ENCODE results near the gene RCL1.
"Not testable (repeated sequence)": the region's sequence is repeated elsewhere in the genome, so short reads cannot be mapped to it uniquely, and the experiment has no call there.

The RCL1 gene

DNA sequence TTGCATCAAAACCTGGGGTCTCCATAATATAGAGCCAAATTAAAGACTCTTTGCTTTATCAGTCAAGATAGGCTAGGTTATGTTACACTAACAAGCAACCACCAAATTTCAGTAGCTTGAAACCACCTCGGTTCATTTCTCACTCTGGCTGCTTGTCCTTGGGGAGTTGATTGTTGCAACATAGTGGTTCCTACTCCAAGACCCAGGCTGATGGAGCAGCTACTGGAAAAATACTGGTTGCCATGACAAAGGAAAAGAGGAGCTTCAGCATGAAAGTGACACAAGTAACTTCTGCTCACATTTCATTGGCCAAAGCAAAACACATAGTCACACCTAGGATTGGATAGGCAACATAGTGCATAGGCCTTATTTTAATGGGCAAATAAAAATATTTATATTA, 18.5 kb upstream of the RCL1 start:
- Histone ChIP-seq H3K9me3 (ENCODE audit: insufficient read depth, low read length) (no peaks in the 10 kb centered on the region), H3K4me2 (ENCODE audit: low read length) (no peak overlapping the region), H3K27me3 (ENCODE audit: low read depth, low read length) (no peaks in the 10 kb centered on the region), H3K27ac (ENCODE audit: low read length) (no peak overlapping the region), H4K20me1 (ENCODE audit: insufficient read depth, low read length) (no peaks in the 10 kb centered on the region), H3K4me3 (ENCODE audit: low read length) (no peak overlapping the region), H2AFZ (ENCODE audit: low read depth, low read length) (no peak overlapping the region), H3K9ac (ENCODE audit: low read length) (no peak overlapping the region), H3K4me1 (ENCODE audit: low read length) (peaks cover 4% of the 10 kb centered on the region; the same call in 1 of the 2 replicates), H3K79me2 (ENCODE audit: low read length) (no peaks in the 10 kb centered on the region), H3K36me3 (replicated peaks; ENCODE audit: low read depth, low read length) (no peaks in the 10 kb centered on the region)
- no peak for TF ChIP-seq EZH2phosphoT487 (IDR thresholded peaks at IDR 0.05; ENCODE audit: low read depth)
- TF ChIP-seq CTCF (IDR thresholded peaks at IDR 0.05; ENCODE audit: low read depth, low read length), result no peak

DNA sequence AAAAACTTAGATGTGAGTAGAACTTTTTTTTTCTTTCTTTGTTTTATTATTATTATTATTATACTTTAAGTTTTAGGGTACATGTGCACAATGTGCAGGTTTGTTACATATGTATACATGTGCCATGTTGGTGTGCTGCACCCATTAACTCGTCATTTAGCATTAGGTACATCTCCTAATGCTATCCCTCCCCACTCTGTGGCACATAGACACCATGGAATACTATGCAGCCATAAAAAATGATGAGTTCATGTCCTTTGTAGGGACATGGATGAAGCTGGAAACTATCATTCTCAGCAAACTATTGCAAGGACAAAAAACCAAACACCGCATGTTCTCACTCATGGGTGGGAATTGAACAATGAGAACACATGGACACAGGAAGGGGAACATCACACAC, 17.8 kb upstream of the RCL1 start:
- not testable (repeated sequence) for H3K36me3 ChIP-seq (replicated peaks; ENCODE audit: low read depth, low read length); H3K4me1 ChIP-seq (ENCODE audit: low read length); H4K20me1 ChIP-seq (ENCODE audit: insufficient read depth, low read length); H3K27ac ChIP-seq (ENCODE audit: low read length); H3K27me3 ChIP-seq (ENCODE audit: low read depth, low read length); H3K4me3 ChIP-seq (ENCODE audit: low read length); H2AFZ ChIP-seq (ENCODE audit: low read depth, low read length); H3K9ac ChIP-seq (ENCODE audit: low read length); H3K79me2 ChIP-seq (ENCODE audit: low read length); H3K4me2 ChIP-seq (ENCODE audit: low read length); H3K9me3 ChIP-seq (ENCODE audit: insufficient read depth, low read length)

DNA sequence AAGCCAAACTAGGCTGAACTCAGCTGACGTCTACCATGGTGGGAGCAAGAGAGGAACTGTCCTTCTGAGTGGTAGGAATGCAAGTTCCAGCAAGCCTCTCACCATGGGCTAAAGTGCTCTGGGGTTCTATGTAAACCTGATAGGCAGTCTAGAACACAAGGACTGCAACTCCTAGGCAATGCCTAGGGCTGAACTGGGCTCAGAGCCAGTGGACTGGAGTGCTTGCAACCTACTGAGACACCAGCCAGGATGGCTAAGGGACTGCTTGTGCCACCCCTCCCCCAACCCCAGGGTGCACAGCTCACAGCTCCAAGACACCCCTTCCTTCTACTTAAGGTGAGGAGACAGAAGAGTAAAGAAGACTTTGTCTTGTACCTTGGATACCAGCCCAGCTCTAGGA, 12.1 kb upstream of the RCL1 start:
- Histone ChIP-seq H3K27me3 (ENCODE audit: low read depth, low read length) (no peaks in the 10 kb centered on the region), H3K4me1 (ENCODE audit: low read length) (no peaks in the 10 kb centered on the region), H3K9me3 (ENCODE audit: insufficient read depth, low read length) (no peaks in the 10 kb centered on the region), H3K4me2 (ENCODE audit: low read length) (no peak overlapping the region), H3K36me3 (replicated peaks; ENCODE audit: low read depth, low read length) (no peaks in the 10 kb centered on the region), H2AFZ (ENCODE audit: low read depth, low read length) (no peak overlapping the region), H3K9ac (ENCODE audit: low read length) (no peak overlapping the region), H3K27ac (ENCODE audit: low read length) (no peak overlapping the region), H3K4me3 (ENCODE audit: low read length) (no peak overlapping the region), H3K79me2 (ENCODE audit: low read length) (no peaks in the 10 kb centered on the region), H4K20me1 (ENCODE audit: insufficient read depth, low read length) (no peaks in the 10 kb centered on the region)
- TF ChIP-seq CTCF (IDR thresholded peaks at IDR 0.05; ENCODE audit: low read depth, low read length) (no peak), EZH2phosphoT487 (IDR thresholded peaks at IDR 0.05; ENCODE audit: low read depth) (no peak)

DNA sequence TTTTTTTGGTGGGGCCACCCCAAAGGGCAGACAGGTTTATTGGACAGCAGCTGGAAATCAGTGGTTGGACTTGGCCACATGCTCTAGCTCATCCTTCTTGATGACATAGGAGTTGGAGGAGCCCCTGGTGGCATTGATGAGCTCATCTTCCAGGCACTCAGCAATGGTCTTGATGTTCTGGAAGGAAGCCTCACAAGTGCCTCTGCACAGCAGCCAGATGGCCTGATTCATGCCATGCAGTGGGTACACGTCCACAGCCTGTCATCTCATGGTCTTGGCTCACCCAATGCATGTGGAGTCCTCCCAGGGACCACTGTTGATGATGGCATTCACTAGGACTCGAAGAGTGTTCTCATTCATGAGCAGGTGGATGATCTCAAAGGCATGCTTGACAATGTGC, 11.3 kb upstream of the RCL1 start:
- no peaks in the 10 kb centered on the region for H3K27me3 ChIP-seq (ENCODE audit: low read depth, low read length)
- H3K79me2 ChIP-seq (ENCODE audit: low read length), result no peaks in the 10 kb centered on the region
- no peaks in the 10 kb centered on the region for H3K36me3 ChIP-seq (replicated peaks; ENCODE audit: low read depth, low read length)
- TF ChIP-seq CTCF (IDR thresholded peaks at IDR 0.05; ENCODE audit: low read depth, low read length) (no peak), EZH2phosphoT487 (IDR thresholded peaks at IDR 0.05; ENCODE audit: low read depth) (no peak)
- no peak overlapping the region for H3K27ac ChIP-seq (ENCODE audit: low read length)
- no peak overlapping the region for H3K9ac ChIP-seq (ENCODE audit: low read length)
- H3K9me3 ChIP-seq (ENCODE audit: insufficient read depth, low read length), result no peaks in the 10 kb centered on the region
- no peak overlapping the region for H2AFZ ChIP-seq (ENCODE audit: low read depth, low read length)
- H3K4me3 ChIP-seq (ENCODE audit: low read length), result no peak overlapping the region
- H3K4me1 ChIP-seq (ENCODE audit: low read length), result no peaks in the 10 kb centered on the region
- H3K4me2 ChIP-seq (ENCODE audit: low read length), result no peak overlapping the region
- no peaks in the 10 kb centered on the region for H4K20me1 ChIP-seq (ENCODE audit: insufficient read depth, low read length)

- H3K36me3 ChIP-seq (replicated peaks; ENCODE audit: low read depth, low read length); H3K4me3 ChIP-seq (ENCODE audit: low read length); H3K4me1 ChIP-seq (ENCODE audit: low read length); H4K20me1 ChIP-seq (ENCODE audit: insufficient read depth, low read length); H3K9ac ChIP-seq (ENCODE audit: low read length); H3K9me3 ChIP-seq (ENCODE audit: insufficient read depth, low read length); H3K4me2 ChIP-seq (ENCODE audit: low read length); H2AFZ ChIP-seq (ENCODE audit: low read depth, low read length); H3K79me2 ChIP-seq (ENCODE audit: low read length); H3K27ac ChIP-seq (ENCODE audit: low read length); H3K27me3 ChIP-seq (ENCODE audit: low read depth, low read length): not testable (repeated sequence)
Measured at GRCh38 chr9:4783191-4783590, 9.6 kb upstream of the RCL1 start.
